Suprapubic skin (tissue), 3 donors: ENCODE results near the gene CACUL1.

Source experiments
- POLR2A ChIP-seq, 2 donors: fragments of 450-650 bp; IDR thresholded peaks; one replicate each; pipeline ENCODE4 v1.6.1; 2017; ENCODE audit warnings: antibody characterized with exemption in 2 of 2, mild to moderate bottlenecking in 2 of 2, moderate library complexity in 2 of 2
- TF ChIP-seq, protein P1 (sequence below), 2 donors: fragments of 200-600 bp in 1 of 2; fragments of 450-650 bp in 1 of 2; sonication (generic) in 1 of 2; IDR thresholded peaks; one replicate each; pipeline ENCODE4 v1.5.1; 2016 to 2019; ENCODE audit warnings: antibody characterized with exemption in 2 of 2, mild to moderate bottlenecking in 1 of 2, moderate library complexity in 1 of 2

DNA sequence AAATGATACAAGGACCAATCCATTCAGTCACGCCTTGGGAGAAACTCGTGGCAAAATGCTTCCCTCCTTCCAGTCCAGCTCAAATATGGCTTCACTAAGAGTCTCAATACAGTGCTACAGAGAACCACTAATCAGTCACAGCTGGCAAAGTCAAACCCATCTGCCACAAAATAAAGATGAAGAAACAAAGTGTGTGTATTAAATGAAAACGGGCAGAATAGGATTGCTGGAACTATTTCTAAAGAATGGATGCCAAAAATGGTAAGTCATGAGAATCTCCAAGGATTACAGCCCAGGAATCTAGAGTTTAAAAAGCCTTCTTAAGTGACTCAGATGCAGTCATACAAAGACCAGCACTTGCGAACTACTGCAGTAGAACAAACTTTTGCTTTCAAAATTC lies 61.9 kb downstream of the CACUL1 start:
- no peak for TF ChIP-seq POLR2A (IDR thresholded peaks at IDR 0.05)
- TF ChIP-seq, protein P1, sequence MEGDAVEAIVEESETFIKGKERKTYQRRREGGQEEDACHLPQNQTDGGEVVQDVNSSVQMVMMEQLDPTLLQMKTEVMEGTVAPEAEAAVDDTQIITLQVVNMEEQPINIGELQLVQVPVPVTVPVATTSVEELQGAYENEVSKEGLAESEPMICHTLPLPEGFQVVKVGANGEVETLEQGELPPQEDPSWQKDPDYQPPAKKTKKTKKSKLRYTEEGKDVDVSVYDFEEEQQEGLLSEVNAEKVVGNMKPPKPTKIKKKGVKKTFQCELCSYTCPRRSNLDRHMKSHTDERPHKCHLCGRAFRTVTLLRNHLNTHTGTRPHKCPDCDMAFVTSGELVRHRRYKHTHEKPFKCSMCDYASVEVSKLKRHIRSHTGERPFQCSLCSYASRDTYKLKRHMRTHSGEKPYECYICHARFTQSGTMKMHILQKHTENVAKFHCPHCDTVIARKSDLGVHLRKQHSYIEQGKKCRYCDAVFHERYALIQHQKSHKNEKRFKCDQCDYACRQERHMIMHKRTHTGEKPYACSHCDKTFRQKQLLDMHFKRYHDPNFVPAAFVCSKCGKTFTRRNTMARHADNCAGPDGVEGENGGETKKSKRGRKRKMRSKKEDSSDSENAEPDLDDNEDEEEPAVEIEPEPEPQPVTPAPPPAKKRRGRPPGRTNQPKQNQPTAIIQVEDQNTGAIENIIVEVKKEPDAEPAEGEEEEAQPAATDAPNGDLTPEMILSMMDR (IDR thresholded peaks at IDR 0.05) = no peak
